Thoracic aorta (tissue), 2 donors: Measurements from ENCODE around the gene CDCA7. TPM values are rescaled to one million over a fixed set of nuclear protein-coding genes. Genes with fewer than 3 reads are reported as not detected.
"Not testable (repeated sequence)": the region's sequence is repeated elsewhere in the genome, so short reads cannot be mapped to it uniquely, and the experiment has no call there.

Source experiments
- ATAC-seq: fragments of 150-250 bp; one replicate; pipeline ENCODE4 v1.8.0; 2017; ENCODE audit warnings: low read depth; ENCODE audit not compliant: insufficient number of reproducible peaks, low FRiP score
- DNase-seq: peaks from one replicate; pipeline ENCODE4 v3.0.0-alpha.2; 2020; ENCODE audit warnings: low spot score
- H3K27ac ChIP-seq, 2 donors: fragments of 200-600 bp; sonication (generic); 1 replicate in 1 of 2; 2 replicates in 1 of 2; pipeline ENCODE4 v1.5.1; 2016; ENCODE audit warnings: mild to moderate bottlenecking in 2 of 2, moderate library complexity in 2 of 2
- H3K27me3 ChIP-seq: fragments of 200-600 bp; sonication (generic); replicated peaks from 2 replicates; pipeline ENCODE4 v1.6.0; 2016; ENCODE audit warnings: mild to moderate bottlenecking; ENCODE audit not compliant: insufficient read depth
- H3K36me3 ChIP-seq: fragments of 200-600 bp; sonication (generic); one replicate; pipeline ENCODE4 v1.5.1; 2016
- H3K4me1 ChIP-seq, 2 donors: fragments of 200-600 bp; sonication (generic); 1 replicate in 1 of 2; 2 replicates in 1 of 2; pipeline versions ENCODE4 v1.5.1 to v1.6.0; 2016; ENCODE audit warnings: low read depth in 2 of 2, mild to moderate bottlenecking in 1 of 2; ENCODE audit not compliant: control insufficient read depth in 1 of 2
- H3K4me3 ChIP-seq: fragments of 200-600 bp; sonication (generic); 2 replicates; pipeline ENCODE4 v1.5.1; 2016; ENCODE audit warnings: mild to moderate bottlenecking
- H3K9me3 ChIP-seq: fragments of 200-600 bp; sonication (generic); 2 replicates; pipeline ENCODE4 v1.5.1; 2016
- CTCF ChIP-seq: fragments of 200-600 bp; sonication (generic); IDR thresholded peaks from one replicate; pipeline ENCODE4 v1.5.1; 2019; ENCODE audit warnings: antibody characterized with exemption
- total RNA-seq, 2 donors: library from RNA; depleted of rRNA; stranded (reverse); fragments of >200 nt; gene quantifications; one replicate each; pipeline versions ENCODE4 v1.1.0 to v1.2.3, GENCODE V29; 2016

The CDCA7 gene
- total RNA-seq, 2 donors from 2014 or later = 4.9 TPM; not detected in 1

GRCh38 chr2:173323371-173323770, 31.3 kb upstream of the CDCA7 start:
- no peak for ATAC-seq
- TF ChIP-seq CTCF = no peak
- no peaks in the 10 kb centered on the region for H3K4me1 ChIP-seq
- H3K27ac ChIP-seq = no peak overlapping the region
- H3K36me3 ChIP-seq = no peaks in the 10 kb centered on the region
- no peak for DNase-seq
- no peaks in the 10 kb centered on the region for H3K27me3 ChIP-seq
- H3K9me3 ChIP-seq = peaks cover 20% of the 10 kb centered on the region
- no peak overlapping the region for H3K4me3 ChIP-seq

GRCh38 chr2:173326806-173327205, 27.9 kb upstream of the CDCA7 start:
- no peak for TF ChIP-seq CTCF
- no peak overlapping the region for H3K4me3 ChIP-seq
- DNase-seq (no peak), ATAC-seq (no peak)
- H3K9me3 ChIP-seq = peaks cover 26% of the 10 kb centered on the region
- H3K27me3 ChIP-seq = no peaks in the 10 kb centered on the region
- H3K36me3 ChIP-seq = no peaks in the 10 kb centered on the region
- no peaks in the 10 kb centered on the region for H3K4me1 ChIP-seq
- no peak overlapping the region for H3K27ac ChIP-seq

- no peak for ATAC-seq
- Histone ChIP-seq H3K36me3 (no peaks in the 10 kb centered on the region), H3K27me3 (no peaks in the 10 kb centered on the region), H3K9me3 (peaks cover 31% of the 10 kb centered on the region), H3K27ac (no peak overlapping the region), H3K4me3 (no peak overlapping the region), H3K4me1 (no peaks in the 10 kb centered on the region)
- TF ChIP-seq CTCF = no peak
- DNase-seq = no peak
Observed at GRCh38 chr2:173327421-173327820, 27.3 kb upstream of the CDCA7 start.

- not testable (repeated sequence) for H3K4me1 ChIP-seq, DNase-seq, H3K27ac ChIP-seq, ATAC-seq, H3K27me3 ChIP-seq, H3K4me3 ChIP-seq, H3K36me3 ChIP-seq
- H3K9me3 ChIP-seq = peaks cover 16% of the 10 kb centered on the region
Observed at GRCh38 chr2:173333003-173333402, 21.7 kb upstream of the CDCA7 start.

- ATAC-seq (no peak), DNase-seq (no peak)
- H3K4me1 ChIP-seq = no peaks in the 10 kb centered on the region
- H3K4me3 ChIP-seq = no peak overlapping the region
- no peaks in the 10 kb centered on the region for H3K27me3 ChIP-seq
- H3K27ac ChIP-seq = no peak overlapping the region
- no peaks in the 10 kb centered on the region for H3K36me3 ChIP-seq
- H3K9me3 ChIP-seq = no peaks in the 10 kb centered on the region
- TF ChIP-seq CTCF = no peak
Observed at GRCh38 chr2:173339807-173340206, 14.9 kb upstream of the CDCA7 start.

GRCh38 chr2:173343921-173344320, 10.8 kb upstream of the CDCA7 start:
- Histone ChIP-seq H3K9me3 (peaks cover 12% of the 10 kb centered on the region), H3K4me1 (no peaks in the 10 kb centered on the region), H3K27me3 (no peaks in the 10 kb centered on the region), H3K4me3 (no peak overlapping the region), H3K27ac (no peak overlapping the region), H3K36me3 (no peaks in the 10 kb centered on the region)
- TF ChIP-seq CTCF = no peak
- DNase-seq = no peak
- ATAC-seq = no peak
